MCF 10A (cell line): Measurements from ENCODE around the gene GRB2. TPM values are rescaled to one million over a fixed set of nuclear protein-coding genes. Genes with fewer than 3 reads are reported as not detected.

Experiments
- BruUV-seq: library from RNA; stranded (reverse); fragments of 400-500 nt; replicated peaks from 2 replicates; lab custom pipeline; 2021; lab: Mats Ljungman, UMichigan
- CTCF ChIA-PET: fragments of 300-600 bp; sonication (Branson Sonifier 250); formaldehyde crosslinking; extraction: SDS; loops from one replicate; lab custom pipeline; 2021; ENCODE audit warnings: antibody characterized with exemption, inconsistent platforms; lab: Yijun Ruan, JAX
- POLR2A ChIA-PET: fragments of 300-600, 350-650 bp; sonication (Branson Sonifier 250); formaldehyde crosslinking; extraction: SDS; loops from one replicate; lab custom pipeline; 2020; ENCODE audit warnings: antibody characterized with exemption, inconsistent platforms; lab: Yijun Ruan, JAX
- DNase-seq: peaks from one replicate; pipeline ENCODE4 v3.0.0-alpha.2; 2018; ENCODE audit not compliant: unreplicated experiment
- H3K27ac Mint-ChIP-seq: one replicate; pipeline ENCODE4 v1.8.0; 2022; ENCODE audit warnings: mild to moderate bottlenecking, low read depth, mixed read lengths; ENCODE audit not compliant: unreplicated experiment
- H3K27me3 Mint-ChIP-seq: one replicate; pipeline ENCODE4 v1.8.0; 2022; ENCODE audit warnings: mixed read lengths; ENCODE audit not compliant: insufficient read depth, unreplicated experiment
- H3K36me3 Mint-ChIP-seq: one replicate; pipeline ENCODE4 v1.8.0; 2022; ENCODE audit warnings: mild to moderate bottlenecking, moderate library complexity, mixed read lengths; ENCODE audit not compliant: insufficient read depth, unreplicated experiment
- H3K4me1 Mint-ChIP-seq: one replicate; pipeline ENCODE4 v1.8.0; 2022; ENCODE audit warnings: mixed read lengths; ENCODE audit not compliant: insufficient read depth, unreplicated experiment
- H3K4me3 Mint-ChIP-seq: one replicate; pipeline ENCODE4 v1.8.0; 2022; ENCODE audit warnings: mild to moderate bottlenecking, moderate library complexity, mixed read lengths; ENCODE audit not compliant: unreplicated experiment
- H3K9me3 Mint-ChIP-seq: one replicate; pipeline ENCODE4 v1.8.0; 2022; ENCODE audit warnings: mixed read lengths; ENCODE audit not compliant: unreplicated experiment
- intact Hi-C: fragments of 100-400 bp; cut with micrococcal nuclease; formaldehyde crosslinking; loops from 2 replicates; pipeline ENCODE4 v1.14.1; 2022
- total RNA-seq: library from RNA; stranded (reverse); gene quantifications from 2 replicates; pipeline ENCODE4 v1.2.3, GENCODE V29; 2022
- TF ChIP-seq, protein P1 (sequence below): fragments of 200-600 bp; IDR thresholded peaks from one replicate; pipeline ENCODE4 v1.8.0; 2022; ENCODE audit warnings: antibody characterized with exemption, mild to moderate bottlenecking; ENCODE audit not compliant: unreplicated experiment

GRB2 gene
- total RNA-seq, 1 experiment from 2014 or later, result 67.1 TPM

DNA sequence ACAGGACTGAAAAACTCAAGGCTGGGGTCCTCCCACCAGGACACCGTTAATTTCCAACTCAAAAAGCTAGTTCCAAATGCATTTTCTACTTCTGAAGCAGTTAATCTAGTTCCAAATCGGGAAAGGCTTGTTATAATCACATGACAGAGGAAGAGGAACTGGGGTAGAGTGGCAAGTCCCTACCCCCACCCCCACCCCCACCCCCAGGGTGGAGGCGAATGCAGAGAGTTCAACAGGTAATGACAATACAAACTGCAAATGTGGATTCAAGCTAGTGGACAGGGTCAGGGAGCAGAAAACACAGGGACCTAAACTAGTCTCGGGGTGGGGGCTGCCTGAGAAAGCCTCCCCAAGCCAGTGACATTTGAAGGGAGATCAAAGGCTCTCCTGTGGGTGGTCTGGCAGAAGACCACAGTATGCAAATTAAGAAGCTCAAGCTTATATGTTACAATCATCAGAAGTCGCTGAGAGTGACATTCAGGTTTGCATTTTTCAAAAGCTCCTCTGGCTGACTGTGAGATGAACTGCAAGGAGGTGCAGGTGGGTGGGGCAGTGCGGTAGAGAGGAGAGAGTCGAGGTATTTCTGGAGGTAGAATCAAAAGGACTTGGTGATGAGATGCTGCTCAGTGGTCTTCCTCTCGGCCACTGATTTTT lies 59.8 kb downstream of the GRB2 start:
- H3K9me3 Mint-ChIP-seq, result no peaks in the 10 kb centered on the region
- no TSS peak for BruUV-seq
- DNase-seq, result no peak
- ChIA-PET POLR2A (no interaction called here), CTCF (no interaction called here)
- H3K27ac Mint-ChIP-seq, result no peak overlapping the region
- TF ChIP-seq, protein P1, sequence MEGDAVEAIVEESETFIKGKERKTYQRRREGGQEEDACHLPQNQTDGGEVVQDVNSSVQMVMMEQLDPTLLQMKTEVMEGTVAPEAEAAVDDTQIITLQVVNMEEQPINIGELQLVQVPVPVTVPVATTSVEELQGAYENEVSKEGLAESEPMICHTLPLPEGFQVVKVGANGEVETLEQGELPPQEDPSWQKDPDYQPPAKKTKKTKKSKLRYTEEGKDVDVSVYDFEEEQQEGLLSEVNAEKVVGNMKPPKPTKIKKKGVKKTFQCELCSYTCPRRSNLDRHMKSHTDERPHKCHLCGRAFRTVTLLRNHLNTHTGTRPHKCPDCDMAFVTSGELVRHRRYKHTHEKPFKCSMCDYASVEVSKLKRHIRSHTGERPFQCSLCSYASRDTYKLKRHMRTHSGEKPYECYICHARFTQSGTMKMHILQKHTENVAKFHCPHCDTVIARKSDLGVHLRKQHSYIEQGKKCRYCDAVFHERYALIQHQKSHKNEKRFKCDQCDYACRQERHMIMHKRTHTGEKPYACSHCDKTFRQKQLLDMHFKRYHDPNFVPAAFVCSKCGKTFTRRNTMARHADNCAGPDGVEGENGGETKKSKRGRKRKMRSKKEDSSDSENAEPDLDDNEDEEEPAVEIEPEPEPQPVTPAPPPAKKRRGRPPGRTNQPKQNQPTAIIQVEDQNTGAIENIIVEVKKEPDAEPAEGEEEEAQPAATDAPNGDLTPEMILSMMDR, result no peak
- H3K4me3 Mint-ChIP-seq, result no peak overlapping the region
- peaks cover 15% of the 10 kb centered on the region for H3K4me1 Mint-ChIP-seq
- peaks cover 9% of the 10 kb centered on the region for H3K36me3 Mint-ChIP-seq
- H3K27me3 Mint-ChIP-seq, result no peaks in the 10 kb centered on the region
- intact Hi-C loops, result loop anchor here (5.0 kb wide), 1 partner anchor 47 kb away; no protein-coding TSS in a partner anchor

DNA sequence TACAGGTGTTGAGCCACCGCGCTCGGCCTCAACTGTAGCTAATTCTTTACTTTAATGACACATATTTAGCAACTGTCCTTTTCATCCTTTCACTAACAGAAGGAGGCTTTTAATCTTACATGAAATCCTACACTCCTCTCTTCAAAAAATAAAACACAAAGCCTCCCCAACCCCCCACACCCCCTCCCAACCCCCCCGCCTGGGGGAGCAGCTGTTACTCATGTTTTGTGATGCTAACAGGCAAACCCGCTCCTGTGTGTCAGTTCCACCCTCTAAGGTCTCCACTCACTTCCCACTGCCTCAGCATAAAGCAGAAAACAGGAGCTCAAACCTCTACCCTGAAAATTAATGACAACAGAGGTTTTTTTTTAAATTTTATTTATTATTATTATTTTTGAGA lies 60.8 kb downstream of the GRB2 start:
- Mint-ChIP-seq H3K36me3 (peaks cover 15% of the 10 kb centered on the region), H3K9me3 (no peaks in the 10 kb centered on the region), H3K27ac (no peak overlapping the region), H3K27me3 (no peaks in the 10 kb centered on the region), H3K4me3 (no peak overlapping the region), H3K4me1 (peaks cover 10% of the 10 kb centered on the region)
- no peak for DNase-seq
- TF ChIP-seq, protein P1, result no peak
- no TSS peak for BruUV-seq
- ChIA-PET POLR2A (no interaction called here), CTCF (interaction anchor here (1.7 kb wide), 1 partner anchor 22 kb away, joined by 6 read pairs; no protein-coding TSS in a partner anchor)
- intact Hi-C loops, result loop anchor here (5.0 kb wide), 1 partner anchor 48 kb away; no protein-coding TSS in a partner anchor

DNA sequence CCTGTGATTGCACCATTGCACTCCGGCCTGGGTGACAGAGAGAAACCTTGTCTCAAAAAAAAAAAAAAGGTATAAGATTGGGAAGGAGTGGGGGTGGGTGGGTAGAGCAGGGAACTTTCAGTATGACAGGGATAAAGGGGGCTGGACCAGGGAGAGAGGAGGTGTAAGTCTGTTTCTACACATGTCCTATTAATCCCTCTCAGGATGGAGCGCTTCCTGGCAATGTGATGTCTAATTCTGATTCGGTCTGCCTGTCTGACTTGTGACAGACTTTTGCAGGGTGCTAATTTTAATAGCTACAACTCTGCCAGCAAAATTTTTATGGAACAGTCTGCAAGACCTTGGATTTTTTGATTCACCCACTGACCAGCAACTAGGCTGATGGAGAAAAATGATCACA lies 62.5 kb downstream of the GRB2 start:
- no TSS peak for BruUV-seq
- POLR2A ChIA-PET, result no interaction called here
- no peaks in the 10 kb centered on the region for H3K27me3 Mint-ChIP-seq

DNA sequence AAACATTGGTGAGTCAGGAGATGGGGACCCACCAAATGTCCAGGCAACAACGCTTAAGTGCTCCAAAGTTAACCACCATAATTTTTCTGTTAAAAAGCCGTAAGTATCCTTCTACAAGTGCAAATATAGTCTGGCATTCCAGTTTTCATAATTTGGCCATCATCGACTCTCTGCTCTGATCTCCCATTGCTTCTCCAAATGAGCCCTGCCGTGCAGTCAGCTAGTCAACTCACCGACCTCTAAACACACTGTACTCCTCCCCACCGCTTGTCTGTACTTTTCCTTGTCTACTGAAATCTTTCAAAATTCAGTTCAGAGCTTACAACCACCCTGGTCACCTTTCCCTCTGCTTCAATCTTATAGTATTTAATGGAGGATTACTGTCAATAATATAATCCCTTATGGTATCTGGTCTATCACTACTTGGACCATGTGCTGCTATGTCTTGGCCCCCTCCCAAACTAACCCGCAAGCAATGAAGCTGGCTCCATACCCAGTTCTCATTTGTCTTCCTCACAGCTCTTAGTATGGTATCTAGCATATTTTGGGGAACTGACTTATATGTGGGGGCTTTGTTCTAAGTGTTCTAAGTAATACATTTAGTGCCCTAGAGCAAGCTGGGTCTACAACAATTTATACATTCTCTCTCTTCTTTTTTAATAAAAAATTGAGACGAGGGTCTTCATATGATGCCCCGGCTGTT lies 63.5 kb downstream of the GRB2 start:
- H3K4me3 Mint-ChIP-seq, result no peak overlapping the region
- CTCF ChIA-PET, result interaction anchor here (0.5 to 0.9 kb wide), 2 partner anchors 26 to 42 kb away, joined by 3 to 4 read pairs; no protein-coding TSS in a partner anchor
- peaks cover 3% of the 10 kb centered on the region for H3K4me1 Mint-ChIP-seq
- no peaks in the 10 kb centered on the region for H3K27me3 Mint-ChIP-seq
- intact Hi-C loops, result no loop called here
- no peak for DNase-seq
- peaks cover 13% of the 10 kb centered on the region for H3K36me3 Mint-ChIP-seq
- H3K27ac Mint-ChIP-seq, result no peak overlapping the region
- no TSS peak for BruUV-seq
- POLR2A ChIA-PET, result no interaction called here
- no peaks in the 10 kb centered on the region for H3K9me3 Mint-ChIP-seq
- TF ChIP-seq, protein P1, result no peak

More for the DNA sequence above, 62.5 kb downstream of the GRB2 start:
- H3K27ac Mint-ChIP-seq, result no peak overlapping the region
- DNase-seq, result no peak
- peaks cover 15% of the 10 kb centered on the region for H3K36me3 Mint-ChIP-seq
- H3K4me3 Mint-ChIP-seq, result no peak overlapping the region
- intact Hi-C loops, result no loop called here
- CTCF ChIA-PET, result no interaction called here
- peaks cover 10% of the 10 kb centered on the region for H3K4me1 Mint-ChIP-seq
- H3K9me3 Mint-ChIP-seq, result no peaks in the 10 kb centered on the region
- TF ChIP-seq, protein P1, result no peak
